GM23248 (cell line): ENCODE measurements around the gene MYH14. TPM values are rescaled to one million over a fixed set of nuclear protein-coding genes. Genes with fewer than 3 reads are reported as not detected.

Experiments
- DNase-seq: peaks from one replicate; pipeline ENCODE4 v3.0.0-alpha.2; 2015
- H2AFZ ChIP-seq: fragments of 200-600 bp; sonication (generic); 2 replicates; pipeline ENCODE4 v1.6.1; 2016; ENCODE audit warnings: antibody characterized with exemption
- H3F3A ChIP-seq: fragments of 200-600 bp; sonication (generic); 2 replicates; pipeline ENCODE4 v1.6.1; 2016; ENCODE audit warnings: mild to moderate bottlenecking, antibody characterized with exemption, mixed run types; ENCODE audit not compliant: insufficient read depth
- H3K27ac ChIP-seq: fragments of 200-600 bp; sonication (generic); 2 replicates; pipeline ENCODE4 v1.5.1; 2016; ENCODE audit warnings: mild to moderate bottlenecking
- H3K27me3 ChIP-seq: fragments of 200-600 bp; sonication (generic); replicated peaks from 2 replicates; pipeline ENCODE4 v1.6.1; 2016; ENCODE audit warnings: mild to moderate bottlenecking; ENCODE audit not compliant: insufficient read depth
- H3K36me3 ChIP-seq: fragments of 200-600 bp; sonication (generic); 2 replicates; pipeline ENCODE4 v1.6.1; 2016; ENCODE audit warnings: low read depth, mild to moderate bottlenecking
- H3K4me1 ChIP-seq: fragments of 200-600 bp; sonication (generic); 2 replicates; pipeline ENCODE4 v1.6.1; 2016; ENCODE audit warnings: mild to moderate bottlenecking; ENCODE audit not compliant: insufficient read depth
- H3K4me2 ChIP-seq: fragments of 200-600 bp; sonication (generic); one replicate; pipeline ENCODE4 v1.6.1; 2016; ENCODE audit warnings: mild to moderate bottlenecking; ENCODE audit not compliant: unreplicated experiment
- H3K4me3 ChIP-seq: fragments of 200-600 bp; sonication (generic); 2 replicates; pipeline ENCODE4 v1.5.1; 2016; ENCODE audit warnings: mild to moderate bottlenecking
- H3K79me2 ChIP-seq: fragments of 200-600 bp; sonication (generic); 2 replicates; pipeline ENCODE4 v1.6.1; 2016; ENCODE audit warnings: mild to moderate bottlenecking; ENCODE audit not compliant: insufficient read depth
- H3K9ac ChIP-seq: fragments of 200-600 bp; sonication (generic); 2 replicates; pipeline ENCODE4 v1.6.1; 2016; ENCODE audit warnings: mild to moderate bottlenecking
- H3K9me2 ChIP-seq: fragments of 200-600 bp; sonication (generic); 2 replicates; pipeline ENCODE4 v1.6.1; 2016; ENCODE audit warnings: mixed run types, mild to moderate bottlenecking, moderate library complexity; ENCODE audit not compliant: insufficient read depth
- H3K9me3 ChIP-seq: fragments of 200-600 bp; sonication (generic); one replicate; pipeline ENCODE4 v1.6.1; 2017; ENCODE audit warnings: low read depth
- H4K20me1 ChIP-seq: fragments of 200-600 bp; sonication (generic); 2 replicates; pipeline ENCODE4 v1.6.0; 2016; ENCODE audit not compliant: insufficient read depth
- EZH2 ChIP-seq: fragments of 200-600 bp; sonication (generic); IDR thresholded peaks from 2 replicates; pipeline ENCODE4 v1.6.1; 2018; ENCODE audit warnings: antibody characterized with exemption, mild to moderate bottlenecking; ENCODE audit not compliant: insufficient read depth, poor library complexity, severe bottlenecking
- EZH2phosphoT487 ChIP-seq: fragments of 200-600 bp; sonication (generic); IDR thresholded peaks from 2 replicates; pipeline ENCODE4 v1.6.1; 2018; ENCODE audit warnings: antibody characterized with exemption, moderate library complexity, mild to moderate bottlenecking, low read depth; ENCODE audit not compliant: insufficient read depth
- WGBS, 2 experiments: methylation state at CpG; one replicate each; pipeline ENCODE4 v1.1.6; 2015 to 2017; ENCODE audit warnings: low lambda C conversion rate in 2 of 2, low coverage in 1 of 2; ENCODE audit errors: missing lambda C conversion rate in 2 of 2; 5-methylcytosine and 5-hydroxymethylcytosine counted together
- in situ Hi-C: fragments of 300-500 bp; cut with MboI; formaldehyde crosslinking; loops from 2 replicates; pipeline ENCODE4 v1.15.0; 2020
- polyA plus RNA-seq: library from polyadenylated mRNA; unstranded; fragments of >200 nt; fragmentation: Nextera tagmentation; extraction: Ambion mirVana; gene quantifications from 2 replicates; pipeline ENCODE4 v1.2.1, GENCODE V29; 2016
- total RNA-seq: library from RNA; depleted of rRNA; stranded (reverse); fragments of >200 nt; shearing (Covaris generic); gene quantifications from 2 replicates; pipeline ENCODE4 v1.2.3, GENCODE V29; 2014

Gene MYH14
- total and polyA plus RNA-seq, 2 experiments from 2014 or later: not detected

GRCh38 chr19:50300051-50300450, 96.6 kb downstream of the MYH14 start:
- no peak overlapping the region for H3K27ac ChIP-seq
- no peaks in the 10 kb centered on the region for H3K9me2 ChIP-seq
- H4K20me1 ChIP-seq: no peaks in the 10 kb centered on the region
- 33 to 51% methylated on average over 2 of the region's 2 CpGs for WGBS, 2 experiments
- no peak for DNase-seq
- H3K36me3 ChIP-seq: no peaks in the 10 kb centered on the region
- H3K4me2 ChIP-seq: no peak overlapping the region
- no peak overlapping the region for H3K4me3 ChIP-seq
- TF ChIP-seq EZH2phosphoT487: no peak
- no peak for TF ChIP-seq EZH2
- no peaks in the 10 kb centered on the region for H3K79me2 ChIP-seq
- H3K4me1 ChIP-seq: peaks cover 9% of the 10 kb centered on the region; the same call in 1 of the 2 replicates
- H2AFZ ChIP-seq: no peak overlapping the region
- no peaks in the 10 kb centered on the region for H3K9me3 ChIP-seq
- H3K9ac ChIP-seq: no peak overlapping the region
- H3F3A ChIP-seq: no peaks in the 10 kb centered on the region
- in situ Hi-C loops: no loop called here
- H3K27me3 ChIP-seq: no peaks in the 10 kb centered on the region

GRCh38 chr19:50300814-50301606, 97.6 kb downstream of the MYH14 start:
- Histone ChIP-seq H2AFZ (no peak overlapping the region), H3K79me2 (no peaks in the 10 kb centered on the region), H3K27me3 (no peaks in the 10 kb centered on the region), H3K4me3 (no peak overlapping the region), H4K20me1 (no peaks in the 10 kb centered on the region), H3K9ac (no peak overlapping the region), H3K36me3 (no peaks in the 10 kb centered on the region), H3K9me2 (no peaks in the 10 kb centered on the region), H3K9me3 (no peaks in the 10 kb centered on the region), H3K27ac (no peak overlapping the region), H3K4me1 (peaks cover 9% of the 10 kb centered on the region; the same call in 1 of the 2 replicates), H3K4me2 (no peak overlapping the region), H3F3A (no peaks in the 10 kb centered on the region)
- in situ Hi-C loops: no loop called here
- 19 to 20% methylated on average over 10 of the region's 10 CpGs for WGBS, 2 experiments
- TF ChIP-seq EZH2phosphoT487 (no peak), EZH2 (no peak)
- DNase-seq: peak; percentile 83

- no peaks in the 10 kb centered on the region for H4K20me1 ChIP-seq
- DNase-seq: no peak
- 51 to 60% methylated on average over 10 of the region's 10 CpGs for WGBS, 2 experiments
- no peak overlapping the region for H3K9ac ChIP-seq
- H2AFZ ChIP-seq: no peak overlapping the region
- no peaks in the 10 kb centered on the region for H3K9me3 ChIP-seq
- no peaks in the 10 kb centered on the region for H3K79me2 ChIP-seq
- H3K27me3 ChIP-seq: no peaks in the 10 kb centered on the region
- in situ Hi-C loops: no loop called here
- H3K36me3 ChIP-seq: no peaks in the 10 kb centered on the region
- no peak overlapping the region for H3K27ac ChIP-seq
- no peak for TF ChIP-seq EZH2
- TF ChIP-seq EZH2phosphoT487: no peak
- H3K9me2 ChIP-seq: no peaks in the 10 kb centered on the region
- no peaks in the 10 kb centered on the region for H3F3A ChIP-seq
- H3K4me3 ChIP-seq: no peak overlapping the region
- H3K4me1 ChIP-seq: peaks cover 9% of the 10 kb centered on the region; the same call in 1 of the 2 replicates
- no peak overlapping the region for H3K4me2 ChIP-seq
Observed at GRCh38 chr19:50301607-50301971, 98.2 kb downstream of the MYH14 start.

- H2AFZ ChIP-seq: no peak overlapping the region
- no peak overlapping the region for H3K4me3 ChIP-seq
- H3K4me2 ChIP-seq: no peak overlapping the region
- no peaks in the 10 kb centered on the region for H3K9me2 ChIP-seq
- H4K20me1 ChIP-seq: no peaks in the 10 kb centered on the region
- TF ChIP-seq EZH2phosphoT487 (no peak), EZH2 (no peak)
- no peak for DNase-seq
- in situ Hi-C loops: no loop called here
- no peak overlapping the region for H3K27ac ChIP-seq
- no peaks in the 10 kb centered on the region for H3K36me3 ChIP-seq
- H3F3A ChIP-seq: no peaks in the 10 kb centered on the region
- no peaks in the 10 kb centered on the region for H3K27me3 ChIP-seq
- no peaks in the 10 kb centered on the region for H3K79me2 ChIP-seq
- H3K9ac ChIP-seq: no peak overlapping the region
- no peaks in the 10 kb centered on the region for H3K9me3 ChIP-seq
- peaks cover 9% of the 10 kb centered on the region; the same call in 1 of the 2 replicates for H3K4me1 ChIP-seq
Observed at GRCh38 chr19:50303558-50303957, 100.1 kb downstream of the MYH14 start.
